Parathyroid adenoma (tissue), 2 donors: Measurements from ENCODE around the gene RSBN1L.

Experiments used
- H2AFZ ChIP-seq: fragments of 300-600 bp; sonication (generic); one replicate; pipeline ENCODE4 v1.7.0; 2017; ENCODE audit warnings: antibody characterized with exemption, mild to moderate bottlenecking
- H3K27ac ChIP-seq: fragments of 300-600 bp; sonication (generic); one replicate; pipeline ENCODE4 v1.7.0; 2017
- H3K27me3 ChIP-seq: fragments of 300-600 bp; sonication (generic); one replicate; pipeline ENCODE4 v1.7.0; 2017; ENCODE audit warnings: low read length; ENCODE audit not compliant: control insufficient read depth, insufficient read depth
- H3K36me3 ChIP-seq: fragments of 300-600 bp; sonication (generic); one replicate; pipeline ENCODE4 v1.7.0; 2017; ENCODE audit warnings: low read length; ENCODE audit not compliant: control insufficient read depth, insufficient read depth
- H3K4me1 ChIP-seq: fragments of 300-600 bp; sonication (generic); one replicate; pipeline ENCODE4 v1.7.0; 2017; ENCODE audit warnings: control low read depth
- H3K4me2 ChIP-seq: fragments of 300-600 bp; sonication (generic); one replicate; pipeline ENCODE4 v1.7.0; 2017; ENCODE audit warnings: low read length
- H3K4me3 ChIP-seq: fragments of 300-600 bp; sonication (generic); one replicate; pipeline ENCODE4 v1.7.0; 2017; ENCODE audit warnings: low read depth, low read length
- H3K79me2 ChIP-seq: fragments of 300-600 bp; sonication (generic); one replicate; pipeline ENCODE4 v1.7.0; 2017; ENCODE audit warnings: control low read depth
- H3K9ac ChIP-seq: fragments of 300-600 bp; sonication (generic); one replicate; pipeline ENCODE4 v1.7.0; 2017; ENCODE audit warnings: mild to moderate bottlenecking
- H3K9me3 ChIP-seq: fragments of 300-600 bp; sonication (generic); one replicate; pipeline ENCODE4 v1.7.0; 2017; ENCODE audit warnings: low read length; ENCODE audit not compliant: control insufficient read depth
- TF ChIP-seq, protein P1 (sequence below): fragments of 300-600 bp; sonication (generic); IDR thresholded peaks from one replicate; pipeline ENCODE4 v1.7.0; 2017; ENCODE audit warnings: antibody characterized with exemption, mild to moderate bottlenecking
- donor health status: primary hyperparathyroidism.

The RSBN1L gene

GRCh38 chr7:77796960-77797359, 100.7 kb downstream of the RSBN1L start:
- Histone ChIP-seq H3K9ac (no peak overlapping the region), H3K9me3 (no peaks in the 10 kb centered on the region), H3K4me2 (peak overlapping the region; percentile 74), H3K4me3 (peak overlapping the region; percentile 96), H2AFZ (no peak overlapping the region), H3K27me3 (no peaks in the 10 kb centered on the region), H3K79me2 (peaks cover 10% of the 10 kb centered on the region), H3K4me1 (peaks cover 18% of the 10 kb centered on the region), H3K27ac (no peak overlapping the region), H3K36me3 (no peaks in the 10 kb centered on the region)
- TF ChIP-seq, protein P1, sequence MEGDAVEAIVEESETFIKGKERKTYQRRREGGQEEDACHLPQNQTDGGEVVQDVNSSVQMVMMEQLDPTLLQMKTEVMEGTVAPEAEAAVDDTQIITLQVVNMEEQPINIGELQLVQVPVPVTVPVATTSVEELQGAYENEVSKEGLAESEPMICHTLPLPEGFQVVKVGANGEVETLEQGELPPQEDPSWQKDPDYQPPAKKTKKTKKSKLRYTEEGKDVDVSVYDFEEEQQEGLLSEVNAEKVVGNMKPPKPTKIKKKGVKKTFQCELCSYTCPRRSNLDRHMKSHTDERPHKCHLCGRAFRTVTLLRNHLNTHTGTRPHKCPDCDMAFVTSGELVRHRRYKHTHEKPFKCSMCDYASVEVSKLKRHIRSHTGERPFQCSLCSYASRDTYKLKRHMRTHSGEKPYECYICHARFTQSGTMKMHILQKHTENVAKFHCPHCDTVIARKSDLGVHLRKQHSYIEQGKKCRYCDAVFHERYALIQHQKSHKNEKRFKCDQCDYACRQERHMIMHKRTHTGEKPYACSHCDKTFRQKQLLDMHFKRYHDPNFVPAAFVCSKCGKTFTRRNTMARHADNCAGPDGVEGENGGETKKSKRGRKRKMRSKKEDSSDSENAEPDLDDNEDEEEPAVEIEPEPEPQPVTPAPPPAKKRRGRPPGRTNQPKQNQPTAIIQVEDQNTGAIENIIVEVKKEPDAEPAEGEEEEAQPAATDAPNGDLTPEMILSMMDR, result no peak

DNA sequence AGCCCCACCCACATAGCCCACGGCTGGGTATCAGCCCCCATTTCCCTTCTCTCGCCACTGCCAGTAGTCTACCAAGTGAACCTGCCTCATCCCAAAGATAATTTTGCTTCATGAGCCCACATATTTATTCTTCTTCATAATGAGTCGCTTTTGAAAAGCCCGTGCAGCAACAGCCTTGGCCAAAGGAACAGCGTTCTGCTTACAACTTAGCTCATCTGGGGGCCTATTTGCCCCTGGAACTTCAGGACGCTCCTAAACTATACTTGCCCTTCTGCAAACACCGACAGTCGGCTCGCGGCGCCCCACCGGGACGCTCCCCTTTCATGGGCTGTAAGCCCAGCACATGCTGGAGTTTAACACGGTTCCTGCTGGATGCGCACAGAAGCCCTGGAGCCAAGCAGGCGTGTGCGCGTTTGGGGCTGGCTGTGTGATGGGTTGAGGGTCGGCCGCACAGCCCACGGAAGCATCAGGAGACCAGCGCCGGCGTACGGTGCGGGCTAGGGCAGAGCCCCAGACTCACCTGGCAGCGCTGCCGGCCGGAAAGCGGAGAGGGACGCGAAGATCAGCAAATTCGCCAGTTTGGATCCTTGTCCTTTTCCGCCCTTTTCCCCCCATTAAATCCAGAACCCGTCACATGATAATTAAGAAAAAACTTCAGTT, 101.6 kb downstream of the RSBN1L start:
- Histone ChIP-seq H3K9me3 (no peaks in the 10 kb centered on the region), H3K4me2 (peak overlapping the region; percentile 74), H3K79me2 (peaks cover 10% of the 10 kb centered on the region), H3K4me3 (peak overlapping the region; percentile 96), H3K36me3 (no peaks in the 10 kb centered on the region), H3K27ac (peak overlapping the region; percentile 76), H2AFZ (peak overlapping the region; percentile 91), H3K9ac (peak overlapping the region; percentile 48), H3K27me3 (no peaks in the 10 kb centered on the region), H3K4me1 (peaks cover 16% of the 10 kb centered on the region)
- TF ChIP-seq, protein P1, result no peak

- H3K4me1 ChIP-seq, result peaks cover 14% of the 10 kb centered on the region
- peak within 1 kb of the TSS; percentile 76 for H3K27ac ChIP-seq
- H3K27me3 ChIP-seq, result no peaks in the 10 kb centered on the region
These were observed 102.3 kb downstream of the RSBN1L start, which contains the start of the genes PHTF2 and TMEM60 for GRCh38 chr7:77798394-77799077. Gene PHTF2 (plus strand): TSS chr7:77798773. Gene TMEM60 (minus strand): TSS chr7:77798434. CDS start chr7:77794373, 4,061 bp downstream.

DNA sequence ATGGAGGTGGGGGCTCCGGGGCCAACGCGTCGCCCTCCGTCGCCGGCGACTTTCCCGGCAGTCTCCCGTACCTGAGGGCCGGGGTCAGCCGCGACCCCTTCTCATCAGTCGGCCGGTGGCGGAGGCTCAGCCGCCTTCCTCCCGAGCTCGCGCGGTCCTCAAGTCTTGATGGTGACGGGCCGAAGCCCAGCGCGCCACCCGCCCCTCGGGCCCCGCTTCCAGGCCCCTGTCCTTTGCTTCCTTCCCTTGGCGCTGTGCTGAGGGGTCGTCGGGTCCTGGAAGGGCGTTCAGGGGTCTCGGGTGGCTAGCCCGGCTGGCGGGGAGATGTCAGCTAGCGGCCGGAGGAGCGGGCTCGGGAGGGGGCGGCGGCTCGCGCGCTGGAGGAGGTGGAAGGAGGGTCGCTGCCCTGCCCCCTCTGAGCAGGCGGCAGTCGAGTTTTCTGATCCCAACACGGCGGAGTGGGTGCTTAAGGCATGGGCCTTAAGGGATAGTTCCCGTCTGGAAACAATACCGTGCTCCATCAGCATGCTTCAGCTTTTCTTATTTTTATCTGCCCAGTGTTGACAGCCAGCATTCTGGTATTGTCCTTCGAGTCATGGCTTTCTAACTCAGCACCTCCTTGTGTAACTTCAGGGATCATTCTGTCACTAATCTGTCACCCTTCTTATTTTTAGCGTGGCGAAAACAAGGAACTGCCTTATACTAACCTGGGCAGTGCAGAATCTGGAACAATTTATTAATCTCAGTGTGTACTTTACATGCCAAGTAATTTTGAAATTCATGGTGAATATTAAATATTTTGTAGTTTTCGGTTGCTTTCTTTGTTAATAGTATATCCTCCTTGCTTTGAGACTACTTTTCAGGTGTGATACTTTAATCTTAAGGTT, 103.1 kb downstream of the RSBN1L start:
- Histone ChIP-seq H3K9me3 (no peaks in the 10 kb centered on the region), H3K9ac (peak overlapping the region; percentile 51), H3K79me2 (peaks cover 12% of the 10 kb centered on the region), H3K27me3 (no peaks in the 10 kb centered on the region), H3K4me2 (peak overlapping the region; percentile 88), H2AFZ (peak overlapping the region; percentile 82), H3K36me3 (no peaks in the 10 kb centered on the region), H3K4me3 (peak overlapping the region; percentile 96), H3K4me1 (peaks cover 10% of the 10 kb centered on the region), H3K27ac (peak overlapping the region; percentile 76)
- TF ChIP-seq, protein P1, result no peak

More at GRCh38 chr7:77798394-77799077, 102.3 kb downstream of the RSBN1L start, which contains the start of the genes PHTF2 and TMEM60:
- no peaks in the 10 kb centered on the region for H3K36me3 ChIP-seq
- peaks cover 10% of the 10 kb centered on the region for H3K79me2 ChIP-seq
- no peaks in the 10 kb centered on the region for H3K9me3 ChIP-seq
- peak within 1 kb of the TSS; percentile 96 for H3K4me3 ChIP-seq
- peak within 1 kb of the TSS; percentile 51 for H3K9ac ChIP-seq
- TF ChIP-seq, protein P1, result peak; percentile 80
- peak within 1 kb of the TSS; percentile 88 for H3K4me2 ChIP-seq
- peak within 1 kb of the TSS; percentile 91 for H2AFZ ChIP-seq
